Measurements from ENCODE around the gene ITSN1. TPM values are rescaled to one million over a fixed set of nuclear protein-coding genes. Genes with fewer than 3 reads are reported as not detected.

ITSN1 gene
- total RNA-seq, 1 donor from 2014 or later, result 44.3 TPM

- no peak for DNase-seq (ENCODE audit: extremely low read depth, low read depth, low spot score)
These were observed 35.1 kb downstream of the ITSN1 start for GRCh38 chr21:33677450-33677849.

DNA sequence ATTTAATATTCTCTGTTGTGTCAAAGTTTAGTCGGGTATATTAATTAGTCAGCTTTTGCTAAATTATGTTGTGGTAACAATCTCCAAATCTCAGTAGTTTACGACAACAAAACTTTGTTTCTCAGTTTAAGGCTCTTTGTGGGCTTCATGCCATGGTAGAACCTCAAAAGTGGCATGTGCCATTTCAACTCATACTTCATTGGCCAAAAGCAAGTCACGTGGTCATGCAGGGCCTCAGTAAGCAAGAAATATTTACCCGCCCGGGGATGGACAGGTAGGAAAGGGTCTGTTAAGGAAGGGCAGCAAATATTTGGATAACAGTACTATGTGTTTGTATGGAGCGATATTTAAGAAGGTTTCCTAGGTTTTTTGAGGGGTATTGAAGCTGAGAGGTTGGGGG lies 38.6 kb downstream of the ITSN1 start:
- no peak for DNase-seq (ENCODE audit: extremely low read depth, low read depth, low spot score)

GRCh38 chr21:33682992-33683627 lies 40.8 kb downstream of the ITSN1 start:
- DNase-seq (ENCODE audit: extremely low read depth, low read depth, low spot score), result peak; percentile 78

- no peak for DNase-seq (ENCODE audit: extremely low read depth, low read depth, low spot score)
These were observed 41.8 kb downstream of the ITSN1 start for GRCh38 chr21:33684068-33684467.

DNA sequence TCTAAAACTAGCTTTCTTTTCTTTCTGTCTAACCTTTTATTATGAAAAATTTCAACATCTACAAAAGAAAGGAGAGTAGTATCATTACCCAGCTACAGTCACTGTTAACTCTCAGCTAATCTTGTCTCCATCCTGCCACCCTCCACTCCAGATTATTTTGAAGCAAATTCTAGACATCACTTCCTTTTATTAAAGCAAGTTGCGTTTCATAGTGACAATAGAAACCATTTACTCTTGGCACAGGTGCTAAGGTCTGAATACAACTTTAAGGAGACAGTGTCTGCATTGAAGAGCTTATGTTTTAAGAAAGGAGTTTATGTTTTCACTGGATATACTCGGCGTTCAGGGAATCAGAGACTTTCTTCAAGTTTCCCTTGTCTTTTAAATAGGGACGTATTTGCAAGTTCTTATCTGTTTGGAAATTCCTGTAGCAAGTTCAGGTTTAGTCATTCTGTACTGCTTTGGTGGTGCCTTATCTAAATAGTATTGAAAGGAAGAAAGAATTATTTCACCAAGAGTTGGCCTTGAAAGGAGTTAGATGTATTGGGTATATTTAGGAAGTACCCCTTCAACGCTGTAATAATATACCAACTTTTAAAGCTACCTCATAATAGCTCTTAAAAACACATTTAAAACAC lies 42.7 kb downstream of the ITSN1 start:
- peak; percentile 20 for DNase-seq (ENCODE audit: extremely low read depth, low read depth, low spot score)

DNA sequence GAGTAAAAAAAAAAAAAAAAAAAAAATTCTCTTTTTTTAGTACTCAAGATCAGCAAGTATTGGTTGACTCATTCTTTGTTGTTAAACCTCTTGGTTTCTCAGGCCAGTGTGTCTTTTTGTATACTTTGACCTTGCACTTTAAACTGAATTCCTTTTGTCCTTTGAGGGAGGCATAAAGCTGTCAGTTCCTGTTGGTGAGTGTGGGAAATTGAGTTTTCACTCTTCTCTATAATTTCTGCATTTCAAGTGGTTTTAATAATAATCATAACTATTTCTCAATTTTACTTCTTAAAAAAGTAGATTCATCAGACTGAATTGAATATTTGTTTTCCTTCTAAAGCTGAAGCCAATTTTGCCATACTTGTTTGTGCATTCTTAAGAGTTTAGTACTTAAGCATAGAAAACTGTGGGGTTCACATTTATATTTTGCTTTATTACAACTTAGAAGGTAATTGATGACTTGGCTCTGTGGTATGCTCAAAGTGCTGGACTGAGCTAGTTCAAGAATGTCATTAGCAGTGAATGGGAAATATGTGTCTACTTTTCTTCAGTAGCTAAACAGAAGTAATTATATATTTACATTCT lies 43.4 kb downstream of the ITSN1 start:
- DNase-seq (ENCODE audit: extremely low read depth, low read depth, low spot score), result peak; percentile 52

- no peak for DNase-seq (ENCODE audit: extremely low read depth, low read depth, low spot score)
These were observed 44.1 kb downstream of the ITSN1 start for GRCh38 chr21:33686386-33686785.

DNA sequence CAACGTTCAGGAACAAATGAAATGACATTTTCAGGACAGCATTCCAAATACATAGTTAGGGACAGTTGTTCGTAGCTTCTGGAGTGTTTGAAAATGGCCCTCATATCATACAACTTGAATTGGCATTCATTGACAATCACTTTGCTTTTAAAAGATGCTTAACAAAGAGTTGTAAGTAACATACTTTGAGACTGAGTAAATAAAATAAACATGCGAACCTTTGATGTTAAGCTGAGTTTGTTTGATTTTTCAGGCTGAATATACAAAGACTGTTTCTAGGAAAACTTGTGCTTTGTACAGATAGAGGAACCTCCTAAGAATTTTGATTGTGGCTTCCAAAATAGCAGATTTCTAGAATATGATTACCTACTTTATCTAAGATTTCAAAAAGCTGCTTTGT lies 45.3 kb downstream of the ITSN1 start:
- no peak for DNase-seq (ENCODE audit: extremely low read depth, low read depth, low spot score)

GRCh38 chr21:33688353-33688752 lies 46.1 kb downstream of the ITSN1 start:
- DNase-seq (ENCODE audit: extremely low read depth, low read depth, low spot score), result no peak

GRCh38 chr21:33690874-33691273 lies 48.6 kb downstream of the ITSN1 start:
- DNase-seq (ENCODE audit: extremely low read depth, low read depth, low spot score), result no peak

DNA sequence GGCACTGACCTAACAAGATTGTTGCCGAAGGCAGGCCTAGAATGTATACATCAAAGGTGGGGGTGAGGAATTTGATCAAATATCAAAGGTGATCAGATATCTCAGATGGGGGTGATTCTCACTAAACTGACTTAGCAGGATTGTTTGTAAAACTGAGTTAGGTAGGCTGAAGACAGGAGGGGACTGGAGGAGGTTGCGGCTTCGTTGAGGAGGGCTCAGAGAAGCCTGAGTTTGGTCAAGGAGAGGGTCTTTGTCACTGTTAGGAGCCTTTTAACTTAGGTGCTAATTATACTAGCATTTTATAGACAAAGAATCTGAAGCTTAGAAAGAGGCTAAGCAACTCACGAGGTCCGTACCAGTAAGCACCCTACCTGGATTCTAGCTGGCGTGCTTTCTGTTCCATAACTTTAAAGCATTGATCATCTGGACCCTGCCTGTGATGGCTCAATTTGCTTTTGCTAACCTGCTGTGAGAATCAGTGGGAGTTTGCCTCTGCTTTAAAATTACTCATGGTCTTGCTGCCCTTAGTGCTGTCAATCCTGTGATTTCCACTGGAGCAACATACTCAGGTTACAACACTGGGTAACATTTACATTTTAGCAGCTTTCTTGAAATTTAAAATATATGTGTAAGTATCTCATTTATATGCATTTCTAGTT lies 49.8 kb downstream of the ITSN1 start:
- DNase-seq (ENCODE audit: extremely low read depth, low read depth, low spot score), result no peak

- DNase-seq (ENCODE audit: extremely low read depth, low read depth, low spot score), result no peak
These were observed 53.5 kb downstream of the ITSN1 start for GRCh38 chr21:33695813-33696212.

GRCh38 chr21:33696465-33696864 lies 54.2 kb downstream of the ITSN1 start:
- no peak for DNase-seq (ENCODE audit: extremely low read depth, low read depth, low spot score)

DNA sequence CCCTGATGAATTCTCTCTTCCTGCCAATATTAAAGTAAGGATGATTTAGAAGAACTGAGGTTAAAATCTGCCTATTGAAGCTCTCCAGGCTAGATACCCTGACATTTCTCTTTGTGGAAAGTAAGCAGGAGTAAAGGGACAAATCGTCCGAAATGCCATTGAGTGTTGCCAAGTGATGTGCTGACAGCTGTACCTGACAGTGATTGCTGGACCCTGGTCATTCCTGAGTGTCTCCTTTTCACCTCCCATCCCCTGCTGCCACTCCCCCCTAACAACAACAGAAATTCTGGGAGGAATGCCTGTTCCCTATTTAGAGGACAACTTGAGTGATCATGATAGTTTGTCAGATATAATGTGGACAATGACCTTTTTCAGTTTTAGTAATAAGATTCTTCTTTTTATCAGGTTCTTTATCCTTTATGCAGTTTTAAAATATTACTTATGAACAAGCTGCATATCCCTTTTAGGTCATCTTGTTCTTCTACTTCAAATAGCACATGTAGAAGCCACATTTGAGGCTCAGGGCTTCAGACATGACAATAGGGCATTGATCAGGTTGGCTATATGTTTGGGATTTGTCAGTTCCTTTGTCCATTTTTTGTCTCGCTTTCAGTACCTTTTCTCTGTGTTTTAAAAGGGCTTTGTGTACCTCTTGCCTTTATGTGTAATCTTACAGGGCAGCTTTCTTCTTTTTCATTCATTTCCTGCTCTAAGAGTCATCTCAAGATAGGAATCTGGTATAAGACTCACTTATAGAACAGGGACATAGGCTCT lies 56.0 kb downstream of the ITSN1 start:
- DNase-seq (ENCODE audit: extremely low read depth, low read depth, low spot score), result no peak

- no peak for DNase-seq (ENCODE audit: extremely low read depth, low read depth, low spot score)
These were observed 57.0 kb downstream of the ITSN1 start for GRCh38 chr21:33699277-33699676.

DNA sequence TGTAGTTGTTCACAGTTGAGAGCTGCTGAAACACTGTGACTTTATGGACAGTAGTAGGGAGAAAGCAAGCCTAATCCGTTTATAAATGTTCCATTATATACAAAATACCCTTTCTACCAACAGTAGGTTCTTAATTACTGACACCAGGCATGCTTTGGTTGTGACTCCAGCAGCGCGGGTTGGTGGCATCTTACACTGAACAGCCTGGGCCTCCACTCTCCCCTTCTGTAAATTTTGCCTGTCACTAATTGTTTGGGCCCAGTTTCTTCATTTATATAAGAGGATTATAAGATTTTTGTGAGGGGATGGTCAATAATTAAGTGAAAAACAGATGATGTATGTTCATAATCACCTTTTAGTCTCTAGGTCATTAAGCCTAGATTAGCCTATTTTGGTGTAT lies 58.2 kb downstream of the ITSN1 start:
- DNase-seq (ENCODE audit: extremely low read depth, low read depth, low spot score), result no peak

DNA sequence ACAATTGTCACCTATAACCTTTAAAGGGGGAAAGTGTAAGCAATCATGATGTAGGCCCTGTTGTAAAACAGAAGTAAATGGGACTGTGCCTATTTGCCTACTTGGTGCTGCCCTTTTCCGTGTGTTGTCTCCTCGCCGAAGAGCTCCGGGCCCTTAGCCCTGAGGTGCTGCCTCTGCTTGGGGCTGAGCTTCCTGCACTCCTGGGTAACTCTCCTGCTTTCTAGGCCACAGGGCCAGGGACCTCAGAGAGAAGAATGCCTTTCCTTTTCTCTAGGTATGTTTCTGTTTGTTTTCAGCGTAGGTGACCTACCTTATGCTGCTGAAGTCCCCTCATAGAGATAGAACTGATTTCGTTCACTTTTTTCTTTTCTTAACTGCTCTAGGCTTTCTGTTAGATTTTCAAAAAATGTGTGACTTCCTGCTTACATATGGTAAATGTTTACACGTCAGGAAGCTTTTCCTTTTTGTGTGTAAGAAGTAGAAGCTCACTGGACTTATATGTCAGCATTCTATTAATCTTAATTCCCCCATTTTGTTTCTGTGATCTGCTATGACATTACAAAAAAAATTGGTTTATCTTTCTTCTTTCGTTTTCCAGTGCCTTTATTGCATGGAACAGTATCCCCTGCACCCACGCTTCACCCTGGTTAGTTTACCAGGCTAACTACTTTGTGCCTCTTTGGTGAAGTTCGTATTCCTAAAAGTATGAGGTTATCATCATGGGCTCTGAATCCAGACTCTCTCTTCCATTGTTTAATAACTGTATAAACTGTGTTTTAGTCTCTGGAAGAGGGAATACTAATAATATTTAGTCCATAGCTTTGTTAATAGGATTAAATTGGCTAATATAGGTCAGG lies 61.7 kb downstream of the ITSN1 start:
- no peak for DNase-seq (ENCODE audit: extremely low read depth, low read depth, low spot score)

DNA sequence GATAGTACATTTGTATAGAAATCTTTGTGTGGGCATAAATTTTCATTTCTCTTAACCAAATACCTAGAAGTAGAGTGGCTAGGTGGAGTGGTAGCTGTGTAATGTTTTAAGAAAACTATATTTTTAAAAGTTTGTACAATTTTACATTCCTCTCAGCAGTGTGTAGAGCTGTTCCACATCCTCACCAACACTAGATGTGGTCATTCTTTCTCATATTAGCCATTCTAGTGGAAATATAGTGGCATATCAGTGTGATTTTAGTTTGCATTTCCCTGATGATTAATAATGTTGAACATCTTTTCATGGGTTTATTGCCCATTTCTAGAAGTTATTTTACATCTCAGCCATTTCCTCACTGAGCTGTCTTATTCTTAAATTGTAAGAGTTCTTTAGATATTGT lies 65.5 kb downstream of the ITSN1 start:
- no peak for DNase-seq (ENCODE audit: extremely low read depth, low read depth, low spot score)

DNA sequence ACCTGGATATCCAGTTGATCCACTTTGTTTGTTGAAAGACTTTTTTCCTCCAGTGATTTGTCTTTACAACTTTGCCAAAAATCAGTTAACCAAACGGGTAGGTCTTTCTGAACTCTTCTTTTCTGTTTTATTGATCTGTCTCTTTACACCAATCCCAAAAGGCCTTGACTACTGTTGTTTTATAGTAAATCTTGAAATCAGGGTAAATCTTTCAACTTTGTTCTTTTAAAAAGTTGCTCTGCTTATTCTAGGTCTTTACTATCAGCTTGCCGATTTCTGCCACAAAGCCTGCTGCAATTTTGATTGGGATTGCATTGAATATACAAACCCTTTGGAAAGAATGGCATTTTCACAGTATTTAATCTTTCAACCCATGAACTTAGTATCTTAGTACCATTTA lies 66.6 kb downstream of the ITSN1 start:
- DNase-seq (ENCODE audit: extremely low read depth, low read depth, low spot score), result no peak
